GM12878 (cell line): ENCODE data around the gene OR2D3. TPM values are rescaled to one million over a fixed set of nuclear protein-coding genes. Genes with fewer than 3 reads are reported as not detected.

Experiments used
- ATAC-seq: fragments of 200-7000 bp; cut with Tn5 transposase; 3 replicates; pipeline ENCODE4 v1.9.1; 2020; ENCODE audit warnings: mild to moderate bottlenecking, moderate library complexity
- BruUV-seq: library from RNA; stranded (reverse); fragments of 400-500 nt; replicated peaks from 2 replicates; lab custom pipeline; 2021; lab: Mats Ljungman, UMichigan
- CTCF ChIA-PET: fragments of 300-600 bp; sonication (Branson Sonifier 250); formaldehyde crosslinking; extraction: SDS; loops from one replicate; lab custom pipeline; 2021; ENCODE audit warnings: inconsistent platforms; lab: Yijun Ruan, JAX
- POLR2A ChIA-PET: fragments of 350-600 bp; formaldehyde crosslinking; extraction: SDS; loops from one replicate; lab custom pipeline; 2021; ENCODE audit warnings: inconsistent platforms; lab: Charles Lee
- RAD21 ChIA-PET: fragments of 300-600 bp; sonication (Branson Sonifier 250); formaldehyde crosslinking; loops from one replicate; lab custom pipeline; 2023; ENCODE audit warnings: antibody characterized with exemption; ENCODE audit not compliant: unreplicated experiment; lab: Charles Lee
- SMC1A ChIA-PET: fragments of 300-600 bp; sonication (Branson Sonifier 250); formaldehyde crosslinking; loops from one replicate; lab custom pipeline; 2023; ENCODE audit not compliant: unreplicated experiment, uncharacterized antibody; lab: Charles Lee
- DNase-seq: peaks from one replicate; pipeline ENCODE4 v3.0.0-alpha.2; 2011; ENCODE audit warnings: low read depth, low spot score
- FAIRE-seq: peaks from 3 replicates; lab custom pipeline; 2011; peaks lifted over from hg19 to GRCh38; lab: Jason Lieb, UNC
- H2AFZ ChIP-seq: 2 replicates; pipeline ENCODE4 v1.6.0; 2011; ENCODE audit warnings: low read depth, low read length, control low read depth; ENCODE audit not compliant: control insufficient read depth
- H3K27ac ChIP-seq: 2 replicates; pipeline ENCODE4 v1.5.1; 2011; ENCODE audit warnings: control low read depth; ENCODE audit not compliant: control insufficient read depth, insufficient read depth
- H3K27me3 ChIP-seq, 2 experiments: replicated peaks in 1 of 2; 2 replicates each; pipeline versions ENCODE4 v1.6.0 to v1.6.1; 2011; ENCODE audit warnings: low read length in 1 of 2; ENCODE audit not compliant: control insufficient read depth in 2 of 2, insufficient read depth in 2 of 2
- H3K36me3 ChIP-seq, 2 experiments: 2 replicates each; pipeline ENCODE4 v1.5.1; 2011; ENCODE audit warnings: low read length in 1 of 2; ENCODE audit not compliant: control insufficient read depth in 2 of 2, insufficient read depth in 2 of 2
- H3K4me1 ChIP-seq: 2 replicates; pipeline ENCODE4 v1.6.1; 2011; ENCODE audit warnings: mild to moderate bottlenecking, low read length, moderate library complexity, mixed read lengths; ENCODE audit not compliant: control insufficient read depth, insufficient read depth
- H3K4me2 ChIP-seq: 2 replicates; pipeline ENCODE4 v1.6.0; 2011; ENCODE audit warnings: control low read depth; ENCODE audit not compliant: control insufficient read depth, insufficient read depth
- H3K4me3 ChIP-seq: fragments of 200-600 bp; sonication (generic); 2 replicates; pipeline ENCODE4 v1.5.1; 2016
- H3K79me2 ChIP-seq: 2 replicates; pipeline ENCODE4 v1.6.0; 2011; ENCODE audit warnings: low read length; ENCODE audit not compliant: control insufficient read depth, insufficient read depth
- H3K9ac ChIP-seq: 2 replicates; pipeline ENCODE4 v1.8.0; 2011; ENCODE audit warnings: low read length, control low read depth, mixed read lengths; ENCODE audit not compliant: control insufficient read depth, insufficient read depth
- H3K9me3 ChIP-seq: replicated peaks from 3 replicates; pipeline ENCODE4 v1.5.1; 2011; ENCODE audit warnings: mild to moderate bottlenecking, low read length; ENCODE audit not compliant: control insufficient read depth, insufficient read depth
- H4K20me1 ChIP-seq: 2 replicates; pipeline ENCODE4 v1.6.0; 2011; ENCODE audit not compliant: control insufficient read depth, insufficient read depth
- CBX5 ChIP-seq: sonication (generic); IDR thresholded peaks from 2 replicates; pipeline ENCODE4 v1.6.1; 2016; ENCODE audit warnings: low read depth, moderate library complexity, mild to moderate bottlenecking, inconsistent platforms
- IRF5 ChIP-seq: fragments of 450-650 bp; IDR thresholded peaks from 2 replicates; pipeline ENCODE4 v1.6.1; 2017; ENCODE audit warnings: borderline replicate concordance
- KAT2A ChIP-seq: conservative IDR thresholded peaks from 2 replicates; pipeline ENCODE4 v1.6.1; 2011; ENCODE audit warnings: low read depth, low read length; ENCODE audit not compliant: control insufficient read depth
- RAD21 ChIP-seq: IDR thresholded peaks from 2 replicates; pipeline ENCODE4 v1.6.1; 2011; ENCODE audit warnings: mild to moderate bottlenecking, low read depth, low read length, moderate library complexity; ENCODE audit not compliant: insufficient read depth
- ZBTB4 ChIP-seq: fragments of 450-650 bp; formaldehyde crosslinking; IDR thresholded peaks from 2 replicates; pipeline ENCODE4 v1.4.0; 2022; ENCODE audit warnings: mild to moderate bottlenecking, moderate library complexity
- ZNF592 ChIP-seq: fragments of 450-650 bp; IDR thresholded peaks from 2 replicates; pipeline ENCODE4 v1.6.1; 2017; ENCODE audit warnings: mild to moderate bottlenecking, moderate library complexity
- WGBS: methylation state at CpG from one replicate; pipeline ENCODE4 v1.1.6; 2016; ENCODE audit warnings: low lambda C conversion rate; ENCODE audit not compliant: insufficient replicate concordance, insufficient coverage; ENCODE audit errors: missing lambda C conversion rate; 5-methylcytosine and 5-hydroxymethylcytosine counted together
- in situ Hi-C: fragments of 300-500 bp; cut with MboI; formaldehyde crosslinking; loops from 9 replicates; pipeline ENCODE4 v1.14.3; 2018; ENCODE audit warnings: mixed read lengths
- intact Hi-C: fragments of 100-400 bp; cut with micrococcal nuclease; formaldehyde crosslinking; loops from one replicate; pipeline ENCODE4 v1.14.2; 2022; ENCODE audit not compliant: unreplicated experiment
- polyA plus RNA-seq, 11 experiments: library from polyadenylated mRNA; depleted of rRNA in 4 of 11; unstranded in 6 of 11; stranded (reverse) in 5 of 11; fragments of >200 nt; fragmentation: Nextera tagmentation in 4 of 11; fragmentation: Illumina TruSeq in 1 of 11; extraction: Ambion mirVana in 4 of 11; extraction: Trizol in 1 of 11; gene quantifications; 1 replicate in 1 of 11; 2 replicates in 10 of 11; pipeline versions ENCODE4 v1.2.1 to v1.2.3, GENCODE V29; 2011 to 2016; ENCODE audit warnings: inconsistent platforms in 2 of 11, missing spikeins in 2 of 11, low read depth in 1 of 11
- total RNA-seq, 4 experiments: library from RNA; depleted of rRNA in 3 of 4; stranded (reverse); fragments of >200 nt in 3 of 4; fragmentation: Illumina TruSeq in 1 of 4; extraction: Trizol in 1 of 4; gene quantifications; 2 replicates each; pipeline versions ENCODE4 v1.2.1 to v1.2.3, GENCODE V29; 2013 to 2021
- TF ChIP-seq, protein P1 (sequence below): fragments of 150-350 bp; IDR thresholded peaks from 2 replicates; pipeline ENCODE4 v1.6.1; 2016; ENCODE audit warnings: low read depth, low read length

The OR2D3 gene
- total and polyA plus RNA-seq, 10 of the 15 experiments (the other 5 are each of a cell fraction or from before 2014, with no cell fraction given) = 0.20 TPM; not detected in 9

- no peaks in the 10 kb centered on the region for H4K20me1 ChIP-seq
- H3K4me3 ChIP-seq = no peak overlapping the region
- H3K27ac ChIP-seq = no peak overlapping the region
- CTCF ChIA-PET = no interaction called here
- SMC1A ChIA-PET = interaction anchor here (0.9 kb wide), 1 partner anchor 23 kb away, joined by 3 read pairs; no protein-coding TSS in a partner anchor
- POLR2A ChIA-PET = no interaction called here
- no peaks in the 10 kb centered on the region for H3K9me3 ChIP-seq
- TF ChIP-seq, protein P1, sequence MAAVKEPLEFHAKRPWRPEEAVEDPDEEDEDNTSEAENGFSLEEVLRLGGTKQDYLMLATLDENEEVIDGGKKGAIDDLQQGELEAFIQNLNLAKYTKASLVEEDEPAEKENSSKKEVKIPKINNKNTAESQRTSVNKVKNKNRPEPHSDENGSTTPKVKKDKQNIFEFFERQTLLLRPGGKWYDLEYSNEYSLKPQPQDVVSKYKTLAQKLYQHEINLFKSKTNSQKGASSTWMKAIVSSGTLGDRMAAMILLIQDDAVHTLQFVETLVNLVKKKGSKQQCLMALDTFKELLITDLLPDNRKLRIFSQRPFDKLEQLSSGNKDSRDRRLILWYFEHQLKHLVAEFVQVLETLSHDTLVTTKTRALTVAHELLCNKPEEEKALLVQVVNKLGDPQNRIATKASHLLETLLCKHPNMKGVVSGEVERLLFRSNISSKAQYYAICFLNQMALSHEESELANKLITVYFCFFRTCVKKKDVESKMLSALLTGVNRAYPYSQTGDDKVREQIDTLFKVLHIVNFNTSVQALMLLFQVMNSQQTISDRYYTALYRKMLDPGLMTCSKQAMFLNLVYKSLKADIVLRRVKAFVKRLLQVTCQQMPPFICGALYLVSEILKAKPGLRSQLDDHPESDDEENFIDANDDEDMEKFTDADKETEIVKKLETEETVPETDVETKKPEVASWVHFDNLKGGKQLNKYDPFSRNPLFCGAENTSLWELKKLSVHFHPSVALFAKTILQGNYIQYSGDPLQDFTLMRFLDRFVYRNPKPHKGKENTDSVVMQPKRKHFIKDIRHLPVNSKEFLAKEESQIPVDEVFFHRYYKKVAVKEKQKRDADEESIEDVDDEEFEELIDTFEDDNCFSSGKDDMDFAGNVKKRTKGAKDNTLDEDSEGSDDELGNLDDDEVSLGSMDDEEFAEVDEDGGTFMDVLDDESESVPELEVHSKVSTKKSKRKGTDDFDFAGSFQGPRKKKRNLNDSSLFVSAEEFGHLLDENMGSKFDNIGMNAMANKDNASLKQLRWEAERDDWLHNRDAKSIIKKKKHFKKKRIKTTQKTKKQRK = no peak
- no peak for TF ChIP-seq ZNF592
- no peak for TF ChIP-seq ZBTB4
- no peak for TF ChIP-seq RAD21
- no peak for TF ChIP-seq CBX5
- no peak for TF ChIP-seq IRF5
- no peak for TF ChIP-seq KAT2A
- no TSS peak for BruUV-seq
- H3K4me2 ChIP-seq = no peak overlapping the region
- intact Hi-C loops = no loop called here
- no peaks in the 10 kb centered on the region for H3K27me3 ChIP-seq
- H3K4me1 ChIP-seq = no peaks in the 10 kb centered on the region
- DNase-seq = no peak
- no peak overlapping the region for H3K9ac ChIP-seq
- FAIRE-seq = no peak
- WGBS = 15% methylated on average over 3 of the region's 3 CpGs
- no peaks in the 10 kb centered on the region for H3K36me3 ChIP-seq
- RAD21 ChIA-PET = no interaction called here
- peak; percentile 68 for ATAC-seq
- no peak overlapping the region for H2AFZ ChIP-seq
- in situ Hi-C loops = no loop called here
- H3K79me2 ChIP-seq = no peaks in the 10 kb centered on the region
Measured at GRCh38 chr11:6876914-6877313, 43.9 kb upstream of the OR2D3 start.
